GM21526 (cell line): ENCODE data around the gene UBALD1.

Experiments
- ATAC-seq: cut with Tn5 transposase; IDR thresholded peaks from one replicate; pipeline ENCODE4 v1.9.1; 2021; ENCODE audit warnings: moderate library complexity; ENCODE audit not compliant: unreplicated experiment, low FRiP score

The UBALD1 gene

GRCh38 chr16:4564661-4565267 lies 49.9 kb downstream of the UBALD1 start:
- ATAC-seq: no peak

GRCh38 chr16:4561596-4561995 lies 53.1 kb downstream of the UBALD1 start:
- no peak for ATAC-seq
